GM19463 (cell line): ENCODE results near the gene WDFY2.
"Not testable (repeated sequence)": the region's sequence is repeated elsewhere in the genome, so short reads cannot be mapped to it uniquely, and the experiment has no call there.

Experiments
- ATAC-seq: cut with Tn5 transposase; IDR thresholded peaks from one replicate; pipeline ENCODE4 v1.9.1; 2021; ENCODE audit warnings: mild to moderate bottlenecking, moderate library complexity; ENCODE audit not compliant: unreplicated experiment

The WDFY2 gene

GRCh38 chr13:51583875-51584730 lies at the start of gene WDFY2:
Gene WDFY2, plus strand, starts transcription at chr13:51584462. Its CDS starts 226 bp downstream, at chr13:51584688.
- peak; percentile 67 for ATAC-seq

- no peak for ATAC-seq
These were observed 45.6 kb upstream of the WDFY2 start for GRCh38 chr13:51538591-51539179.

- no peak for ATAC-seq
These were observed 44.4 kb upstream of the WDFY2 start for GRCh38 chr13:51539887-51540286.

GRCh38 chr13:51541037-51541436 lies 43.2 kb upstream of the WDFY2 start:
- ATAC-seq: no peak

- ATAC-seq: no peak
These were observed 42.4 kb upstream of the WDFY2 start for GRCh38 chr13:51541809-51542258.

- no peak for ATAC-seq
These were observed 41.7 kb upstream of the WDFY2 start for GRCh38 chr13:51542346-51543242.

- ATAC-seq: not testable (repeated sequence)
These were observed 38.8 kb upstream of the WDFY2 start for GRCh38 chr13:51545446-51545845.

- no peak for ATAC-seq
These were observed 36.7 kb upstream of the WDFY2 start for GRCh38 chr13:51547425-51548176.

GRCh38 chr13:51549050-51549449 lies 35.2 kb upstream of the WDFY2 start:
- ATAC-seq: peak; percentile 87

GRCh38 chr13:51549593-51549992 lies 34.7 kb upstream of the WDFY2 start:
- ATAC-seq: no peak

- no peak for ATAC-seq
These were observed 34.1 kb upstream of the WDFY2 start for GRCh38 chr13:51550151-51550550.

- ATAC-seq: no peak
These were observed 32.8 kb upstream of the WDFY2 start for GRCh38 chr13:51551416-51551815.

- no peak for ATAC-seq
These were observed 32.2 kb upstream of the WDFY2 start for GRCh38 chr13:51552027-51552426.

GRCh38 chr13:51553531-51553930 lies 30.7 kb upstream of the WDFY2 start:
- ATAC-seq: no peak

- no peak for ATAC-seq
These were observed 27.5 kb upstream of the WDFY2 start for GRCh38 chr13:51556740-51557139.

- ATAC-seq: no peak
These were observed 26.8 kb upstream of the WDFY2 start for GRCh38 chr13:51557438-51557837.

- ATAC-seq: no peak
These were observed 26.2 kb upstream of the WDFY2 start for GRCh38 chr13:51557875-51558612.

- ATAC-seq: no peak
These were observed 24.1 kb upstream of the WDFY2 start for GRCh38 chr13:51559946-51560735.
